HepG2 (cell line): ENCODE results near the gene TBCB. TPM values are rescaled to one million over a fixed set of nuclear protein-coding genes. Genes with fewer than 3 reads are reported as not detected.
A peak's percentile ranks its signal among the peaks of the same experiment; 100 is the strongest.

ENCODE experiments used
- ARHGAP35 ChIP-seq: sonication (generic); formaldehyde crosslinking; IDR thresholded peaks from 2 replicates; pipeline ENCODE4 v1.9.0; 2022; ENCODE audit warnings: mild to moderate bottlenecking, inconsistent platforms, moderate library complexity, missing genetic modification reagents, borderline replicate concordance
- DMAP1 ChIP-seq: IDR thresholded peaks from 2 replicates; pipeline ENCODE4 v1.6.1; 2016
- DNMT1 ChIP-seq: sonication (generic); formaldehyde crosslinking; IDR thresholded peaks from 2 replicates; pipeline ENCODE4 v1.5.1; 2020; ENCODE audit warnings: mild to moderate bottlenecking, missing genetic modification reagents
- FOXA3 ChIP-seq: IDR thresholded peaks from 2 replicates; pipeline ENCODE4 v1.6.1; 2016; ENCODE audit warnings: missing genetic modification reagents, missing compliant biosample characterization
- FUBP1 ChIP-seq: sonication (generic); formaldehyde crosslinking; IDR thresholded peaks from 2 replicates; pipeline ENCODE4 v1.5.1; 2020; ENCODE audit warnings: missing genetic modification reagents, mild to moderate bottlenecking, borderline replicate concordance
- GLI4 ChIP-seq: sonication (generic); formaldehyde crosslinking; IDR thresholded peaks from 2 replicates; pipeline ENCODE4 v1.5.1; 2020; ENCODE audit warnings: missing genetic modification reagents, mild to moderate bottlenecking, moderate library complexity, borderline replicate concordance
- HOXA9 ChIP-seq: sonication (generic); formaldehyde crosslinking; IDR thresholded peaks from 2 replicates; pipeline ENCODE4 v1.8.1; 2022; ENCODE audit warnings: missing genetic modification reagents, mild to moderate bottlenecking, moderate library complexity, borderline replicate concordance
- JUN ChIP-seq: sonication (generic); formaldehyde crosslinking; IDR thresholded peaks from 2 replicates; pipeline ENCODE4 v1.4.0; 2020; ENCODE audit warnings: mild to moderate bottlenecking, missing genetic modification reagents
- MEF2D ChIP-seq: sonication (generic); formaldehyde crosslinking; IDR thresholded peaks from 2 replicates; pipeline ENCODE4 v1.5.1; 2020; ENCODE audit warnings: mild to moderate bottlenecking, missing genetic modification reagents
- NKX3-1 ChIP-seq: sonication (generic); formaldehyde crosslinking; IDR thresholded peaks from 2 replicates; pipeline ENCODE4 v1.5.0; 2020; ENCODE audit warnings: missing genetic modification reagents
- SP5 ChIP-seq: IDR thresholded peaks from 2 replicates; pipeline ENCODE4 v1.6.1; 2016; ENCODE audit warnings: low read depth, borderline replicate concordance
- ZEB1 ChIP-seq: IDR thresholded peaks from 2 replicates; pipeline ENCODE4 v1.6.1; 2012; ENCODE audit warnings: mild to moderate bottlenecking, low read depth, inconsistent platforms; ENCODE audit not compliant: insufficient replicate concordance
- ZFP91 ChIP-seq: sonication (generic); formaldehyde crosslinking; IDR thresholded peaks from 2 replicates; pipeline ENCODE4 v1.9.0; 2022; ENCODE audit warnings: missing genetic modification reagents, mild to moderate bottlenecking, borderline replicate concordance
- ZNF230 ChIP-seq: sonication (generic); formaldehyde crosslinking; IDR thresholded peaks from 2 replicates; pipeline ENCODE4 v1.4.0; 2020; ENCODE audit warnings: mild to moderate bottlenecking, missing genetic modification reagents
- ZNF468 ChIP-seq: sonication (generic); formaldehyde crosslinking; IDR thresholded peaks from 2 replicates; pipeline ENCODE4 v1.8.0; 2022; ENCODE audit warnings: mild to moderate bottlenecking, moderate library complexity, missing genetic modification reagents
- ZNF484 ChIP-seq: sonication (generic); formaldehyde crosslinking; IDR thresholded peaks from 2 replicates; pipeline ENCODE4 v1.5.1; 2020; ENCODE audit warnings: mild to moderate bottlenecking, low read depth, missing genetic modification reagents, borderline replicate concordance
- ZNF501 ChIP-seq: sonication (generic); formaldehyde crosslinking; IDR thresholded peaks from 2 replicates; pipeline ENCODE4 v1.5.1; 2020; ENCODE audit warnings: mild to moderate bottlenecking, moderate library complexity, missing genetic modification reagents
- polyA plus RNA-seq, 8 experiments: library from polyadenylated mRNA; depleted of rRNA in 3 of 8; stranded (reverse) in 7 of 8; unstranded in 1 of 8; fragments of >200 nt; fragmentation: Illumina TruSeq in 4 of 8; extraction: Trizol in 4 of 8; gene quantifications; 2 replicates each; pipeline versions ENCODE4 v1.2.1 to v1.2.3, GENCODE V29; 2011 to 2016; ENCODE audit warnings: low read depth in 4 of 8, missing spikeins in 1 of 8, mixed read lengths in 1 of 8; ENCODE audit not compliant: insufficient read depth in 1 of 8
- total RNA-seq, 5 experiments: library from RNA; depleted of rRNA; stranded (reverse); fragments of >200 nt; fragmentation: Illumina TruSeq; extraction: Trizol; gene quantifications; 2 replicates each; pipeline ENCODE4 v1.2.3, GENCODE V29; 2016; ENCODE audit warnings: low read depth in 1 of 5
- TF ChIP-seq, protein P1 (sequence below): sonication (generic); formaldehyde crosslinking; IDR thresholded peaks from 2 replicates; pipeline ENCODE4 v1.4.0; 2020; ENCODE audit warnings: missing genetic modification reagents
- TF ChIP-seq, protein P2 (sequence below): sonication (generic); IDR thresholded peaks from 2 replicates; pipeline ENCODE4 v1.6.1; 2016; ENCODE audit warnings: low read depth, borderline replicate concordance
- TF ChIP-seq, protein P3 (sequence below): sonication (generic); formaldehyde crosslinking; IDR thresholded peaks from 2 replicates; pipeline ENCODE4 v1.8.1; 2023; ENCODE audit warnings: mild to moderate bottlenecking, missing genetic modification reagents, borderline replicate concordance
- TF ChIP-seq, protein P4 (sequence below): sonication (generic); formaldehyde crosslinking; IDR thresholded peaks from 2 replicates; pipeline ENCODE4 v1.4.0; 2020; ENCODE audit warnings: mild to moderate bottlenecking, missing genetic modification reagents

The TBCB gene
- total and polyA plus RNA-seq, 2 of the 13 experiments (the other 11 are each of a cell fraction or from before 2014, with no cell fraction given): 271 to 276 TPM

DNA sequence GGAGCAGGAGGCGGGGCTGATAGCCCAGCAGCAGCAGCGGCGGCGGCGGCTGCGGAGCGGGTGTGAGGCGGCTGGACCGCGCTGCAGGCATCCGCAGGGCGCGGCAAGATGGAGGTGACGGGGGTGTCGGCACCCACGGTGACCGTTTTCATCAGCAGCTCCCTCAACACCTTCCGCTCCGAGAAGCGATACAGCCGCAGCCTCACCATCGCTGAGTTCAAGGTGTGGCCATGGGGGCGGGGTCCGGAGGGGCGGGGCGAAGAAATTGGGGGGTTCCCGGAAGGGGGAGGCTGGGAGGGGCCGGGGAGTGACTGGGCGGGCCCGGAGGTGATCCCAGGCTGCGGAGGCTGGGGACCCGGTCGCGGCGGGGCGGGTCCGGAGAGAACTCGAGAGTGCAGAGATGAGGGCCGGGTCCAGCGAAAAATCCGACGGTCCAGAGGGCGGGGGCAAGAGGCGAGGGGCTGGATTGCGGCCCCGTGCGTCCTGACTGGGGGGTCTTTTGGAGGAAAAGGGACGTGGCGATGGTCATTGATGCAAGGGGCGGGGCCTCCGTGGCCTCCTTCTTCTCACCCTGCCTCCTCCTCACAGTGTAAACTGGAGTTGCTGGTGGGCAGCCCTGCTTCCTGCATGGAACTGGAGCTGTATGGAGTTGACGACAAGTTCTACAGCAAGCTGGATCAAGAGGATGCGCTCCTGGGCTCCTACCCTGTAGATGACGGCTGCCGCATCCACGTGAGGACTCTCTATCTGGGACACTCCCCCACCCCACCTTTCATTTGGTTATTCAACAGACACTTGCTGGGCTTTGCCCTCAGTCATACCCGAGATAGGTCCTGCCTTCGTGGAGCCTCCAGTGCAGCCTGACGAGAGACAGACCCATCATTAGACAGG, at the start of gene TBCB (continued):
- TF ChIP-seq, protein P1, sequence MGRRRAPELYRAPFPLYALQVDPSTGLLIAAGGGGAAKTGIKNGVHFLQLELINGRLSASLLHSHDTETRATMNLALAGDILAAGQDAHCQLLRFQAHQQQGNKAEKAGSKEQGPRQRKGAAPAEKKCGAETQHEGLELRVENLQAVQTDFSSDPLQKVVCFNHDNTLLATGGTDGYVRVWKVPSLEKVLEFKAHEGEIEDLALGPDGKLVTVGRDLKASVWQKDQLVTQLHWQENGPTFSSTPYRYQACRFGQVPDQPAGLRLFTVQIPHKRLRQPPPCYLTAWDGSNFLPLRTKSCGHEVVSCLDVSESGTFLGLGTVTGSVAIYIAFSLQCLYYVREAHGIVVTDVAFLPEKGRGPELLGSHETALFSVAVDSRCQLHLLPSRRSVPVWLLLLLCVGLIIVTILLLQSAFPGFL (CRISPR knock-in tag): no peak
- TF ChIP-seq ZFP91 (CRISPR knock-in tag) (no peak), ZNF230 (CRISPR knock-in tag) (no peak), ZEB1 (no peak), FOXA3 (CRISPR knock-in tag) (no peak), JUN (no peak), ZNF468 (CRISPR knock-in tag) (no peak), DMAP1 (CRISPR knock-in tag) (no peak), GLI4 (CRISPR knock-in tag) (no peak), NKX3-1 (no peak), SP5 (CRISPR knock-in tag) (0 out of 2 replicates have a peak, but pooled peaks have one; percentile 17), MEF2D (CRISPR knock-in tag) (no peak), ZNF501 (CRISPR knock-in tag) (no peak), ARHGAP35 (CRISPR knock-in tag) (no peak), DNMT1 (CRISPR knock-in tag) (no peak), FUBP1 (CRISPR knock-in tag) (no peak), HOXA9 (CRISPR knock-in tag) (no peak), ZNF484 (no peak)
- TF ChIP-seq, protein P2, sequence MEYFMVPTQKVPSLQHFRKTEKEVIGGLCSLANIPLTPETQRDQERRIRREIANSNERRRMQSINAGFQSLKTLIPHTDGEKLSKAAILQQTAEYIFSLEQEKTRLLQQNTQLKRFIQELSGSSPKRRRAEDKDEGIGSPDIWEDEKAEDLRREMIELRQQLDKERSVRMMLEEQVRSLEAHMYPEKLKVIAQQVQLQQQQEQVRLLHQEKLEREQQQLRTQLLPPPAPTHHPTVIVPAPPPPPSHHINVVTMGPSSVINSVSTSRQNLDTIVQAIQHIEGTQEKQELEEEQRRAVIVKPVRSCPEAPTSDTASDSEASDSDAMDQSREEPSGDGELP: peak; percentile 10; the same call in 1 of the 2 replicates
- TF ChIP-seq, protein P3, sequence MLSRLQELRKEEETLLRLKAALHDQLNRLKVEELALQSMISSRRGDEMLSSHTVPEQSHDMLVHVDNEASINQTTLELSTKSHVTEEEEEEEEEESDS: no peak
- TF ChIP-seq, protein P4, sequence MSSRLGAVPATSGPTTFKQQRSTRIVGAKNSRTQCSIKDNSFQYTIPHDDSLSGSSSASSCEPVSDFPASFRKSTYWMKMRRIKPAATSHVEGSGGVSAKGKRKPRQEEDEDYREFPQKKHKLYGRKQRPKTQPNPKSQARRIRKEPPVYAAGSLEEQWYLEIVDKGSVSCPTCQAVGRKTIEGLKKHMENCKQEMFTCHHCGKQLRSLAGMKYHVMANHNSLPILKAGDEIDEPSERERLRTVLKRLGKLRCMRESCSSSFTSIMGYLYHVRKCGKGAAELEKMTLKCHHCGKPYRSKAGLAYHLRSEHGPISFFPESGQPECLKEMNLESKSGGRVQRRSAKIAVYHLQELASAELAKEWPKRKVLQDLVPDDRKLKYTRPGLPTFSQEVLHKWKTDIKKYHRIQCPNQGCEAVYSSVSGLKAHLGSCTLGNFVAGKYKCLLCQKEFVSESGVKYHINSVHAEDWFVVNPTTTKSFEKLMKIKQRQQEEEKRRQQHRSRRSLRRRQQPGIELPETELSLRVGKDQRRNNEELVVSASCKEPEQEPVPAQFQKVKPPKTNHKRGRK: no peak
